ENCODE measurements around the gene TEKTIP1. TPM values are rescaled to one million over a fixed set of nuclear protein-coding genes. Genes with fewer than 3 reads are reported as not detected.

TEKTIP1 gene
- total RNA-seq, 1 donor from 2014 or later: 0.68 TPM

DNA sequence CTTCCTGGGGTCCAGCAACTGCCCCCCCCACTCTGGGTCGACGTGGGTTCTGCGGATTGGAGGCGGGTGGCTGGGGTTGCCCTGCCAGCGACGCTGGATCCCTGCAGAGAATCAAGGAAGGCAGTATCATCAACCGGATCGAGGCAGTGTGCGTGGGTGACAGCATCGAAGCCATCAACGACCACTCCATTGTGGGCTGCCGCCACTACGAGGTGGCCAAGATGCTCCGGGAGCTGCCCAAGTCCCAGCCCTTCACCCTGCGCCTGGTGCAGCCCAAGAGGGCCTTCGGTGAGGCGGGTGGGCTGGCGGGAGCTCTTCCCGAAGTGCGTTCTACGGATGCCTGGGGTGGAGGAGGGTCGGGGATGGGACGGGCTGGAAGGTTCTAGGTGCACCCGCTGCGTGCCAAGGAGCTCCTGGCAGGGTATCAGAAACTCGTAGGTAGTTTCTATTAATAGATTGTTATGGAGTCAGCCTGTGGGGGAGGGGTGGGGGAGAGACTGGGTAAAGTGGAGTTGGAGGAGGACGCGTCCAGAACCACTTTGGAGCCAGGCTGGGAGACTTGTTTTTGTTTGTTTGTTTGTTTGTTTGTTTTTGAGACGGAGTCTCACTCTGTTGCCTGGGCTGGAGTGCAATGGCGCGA lies 47.9 kb downstream of the TEKTIP1 start:
- Histone ChIP-seq H3K36me3 (ENCODE audit: insufficient read depth, low read length) (no peaks in the 10 kb centered on the region), H3K27me3 (ENCODE audit: insufficient read depth, low read length) (peaks cover 3% of the 10 kb centered on the region), H3K9me3 (ENCODE audit: insufficient read depth, low read depth, low read length) (no peaks in the 10 kb centered on the region), H3K9ac (ENCODE audit: low read length) (no peak overlapping the region), H3K27ac (ENCODE audit: low read depth, low read length) (no peak overlapping the region), H3K4me2 (ENCODE audit: low read length) (no peak overlapping the region), H3K4me3 (ENCODE audit: insufficient read depth, low read depth, low read length) (no peak overlapping the region), H4K20me1 (ENCODE audit: insufficient read depth, low read length) (no peaks in the 10 kb centered on the region), H3K79me2 (ENCODE audit: insufficient read depth, low read length) (no peaks in the 10 kb centered on the region), H3K4me1 (ENCODE audit: insufficient read depth, low read length) (peaks cover 3% of the 10 kb centered on the region), H2AFZ (ENCODE audit: low read depth, low read length) (no peak overlapping the region)
- peaks cover 3% of the 10 kb centered on the region for H3K36me3 Mint-ChIP-seq (ENCODE audit: low read depth, unreplicated experiment)
- H3K4me3 Mint-ChIP-seq (ENCODE audit: unreplicated experiment): no peak overlapping the region
- no peak overlapping the region for H3K27ac Mint-ChIP-seq (ENCODE audit: unreplicated experiment)
- no peaks in the 10 kb centered on the region for H3K9me3 Mint-ChIP-seq (ENCODE audit: unreplicated experiment)
- peaks cover 26% of the 10 kb centered on the region for H3K27me3 Mint-ChIP-seq (ENCODE audit: low read depth, unreplicated experiment)
- FAIRE-seq (no peak), DNase-seq (ENCODE audit: low read depth) (no peak)
- H3K4me1 Mint-ChIP-seq (ENCODE audit: low read depth, unreplicated experiment): no peaks in the 10 kb centered on the region
- no peak for TF ChIP-seq EZH2 (IDR thresholded peaks at IDR 0.05; ENCODE audit: insufficient read depth, low read length)
- TF ChIP-seq, protein P1, sequence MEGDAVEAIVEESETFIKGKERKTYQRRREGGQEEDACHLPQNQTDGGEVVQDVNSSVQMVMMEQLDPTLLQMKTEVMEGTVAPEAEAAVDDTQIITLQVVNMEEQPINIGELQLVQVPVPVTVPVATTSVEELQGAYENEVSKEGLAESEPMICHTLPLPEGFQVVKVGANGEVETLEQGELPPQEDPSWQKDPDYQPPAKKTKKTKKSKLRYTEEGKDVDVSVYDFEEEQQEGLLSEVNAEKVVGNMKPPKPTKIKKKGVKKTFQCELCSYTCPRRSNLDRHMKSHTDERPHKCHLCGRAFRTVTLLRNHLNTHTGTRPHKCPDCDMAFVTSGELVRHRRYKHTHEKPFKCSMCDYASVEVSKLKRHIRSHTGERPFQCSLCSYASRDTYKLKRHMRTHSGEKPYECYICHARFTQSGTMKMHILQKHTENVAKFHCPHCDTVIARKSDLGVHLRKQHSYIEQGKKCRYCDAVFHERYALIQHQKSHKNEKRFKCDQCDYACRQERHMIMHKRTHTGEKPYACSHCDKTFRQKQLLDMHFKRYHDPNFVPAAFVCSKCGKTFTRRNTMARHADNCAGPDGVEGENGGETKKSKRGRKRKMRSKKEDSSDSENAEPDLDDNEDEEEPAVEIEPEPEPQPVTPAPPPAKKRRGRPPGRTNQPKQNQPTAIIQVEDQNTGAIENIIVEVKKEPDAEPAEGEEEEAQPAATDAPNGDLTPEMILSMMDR (IDR thresholded peaks at IDR 0.05; ENCODE audit: insufficient read depth, low read depth, low read length): no peak

DNA sequence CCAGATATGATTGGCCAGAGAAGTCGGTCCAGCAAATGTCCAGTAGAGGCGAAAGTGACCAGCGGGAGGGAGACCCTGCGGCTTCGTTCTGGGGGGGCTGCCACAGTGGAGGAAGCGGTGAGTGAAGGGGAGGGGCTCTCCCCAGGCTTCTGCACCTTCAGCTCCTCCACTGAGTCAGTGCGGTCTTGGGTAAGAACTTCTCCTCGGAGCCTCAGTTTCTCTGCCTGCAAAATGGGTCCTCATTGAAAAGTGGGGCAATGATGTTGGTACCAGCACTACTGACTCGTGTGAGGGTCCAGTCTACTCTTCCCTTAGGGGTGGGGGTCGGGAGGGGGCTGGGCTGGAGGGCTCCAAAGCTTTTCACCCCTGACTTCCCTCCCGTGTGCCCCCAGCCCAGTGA lies 50.5 kb downstream of the TEKTIP1 start:
- H3K36me3 Mint-ChIP-seq (ENCODE audit: low read depth, unreplicated experiment): peaks cover 3% of the 10 kb centered on the region
- H4K20me1 ChIP-seq (ENCODE audit: insufficient read depth, low read length): no peaks in the 10 kb centered on the region
- no peaks in the 10 kb centered on the region for H3K4me1 Mint-ChIP-seq (ENCODE audit: low read depth, unreplicated experiment)
- FAIRE-seq (no peak), DNase-seq (ENCODE audit: low read depth) (no peak)
- peaks cover 3% of the 10 kb centered on the region for H3K4me1 ChIP-seq (ENCODE audit: insufficient read depth, low read length)
- H3K4me3 Mint-ChIP-seq (ENCODE audit: unreplicated experiment): no peak overlapping the region
- no peak overlapping the region for H3K27ac ChIP-seq (ENCODE audit: low read depth, low read length)
- no peak overlapping the region for H3K4me3 ChIP-seq (ENCODE audit: insufficient read depth, low read depth, low read length)
- H3K9ac ChIP-seq (ENCODE audit: low read length): no peak overlapping the region
- peaks cover 3% of the 10 kb centered on the region for H3K27me3 ChIP-seq (ENCODE audit: insufficient read depth, low read length)
- H3K27me3 Mint-ChIP-seq (ENCODE audit: low read depth, unreplicated experiment): peaks cover 35% of the 10 kb centered on the region
- H2AFZ ChIP-seq (ENCODE audit: low read depth, low read length): no peak overlapping the region
- no peaks in the 10 kb centered on the region for H3K79me2 ChIP-seq (ENCODE audit: insufficient read depth, low read length)
- H3K9me3 ChIP-seq (ENCODE audit: insufficient read depth, low read depth, low read length): no peaks in the 10 kb centered on the region
- TF ChIP-seq, protein P1 (IDR thresholded peaks at IDR 0.05; ENCODE audit: insufficient read depth, low read depth, low read length): no peak
- TF ChIP-seq EZH2 (IDR thresholded peaks at IDR 0.05; ENCODE audit: insufficient read depth, low read length): no peak
- H3K9me3 Mint-ChIP-seq (ENCODE audit: unreplicated experiment): no peaks in the 10 kb centered on the region
- no peak overlapping the region for H3K27ac Mint-ChIP-seq (ENCODE audit: unreplicated experiment)
- no peak overlapping the region for H3K4me2 ChIP-seq (ENCODE audit: low read length)
- no peaks in the 10 kb centered on the region for H3K36me3 ChIP-seq (ENCODE audit: insufficient read depth, low read length)

DNA sequence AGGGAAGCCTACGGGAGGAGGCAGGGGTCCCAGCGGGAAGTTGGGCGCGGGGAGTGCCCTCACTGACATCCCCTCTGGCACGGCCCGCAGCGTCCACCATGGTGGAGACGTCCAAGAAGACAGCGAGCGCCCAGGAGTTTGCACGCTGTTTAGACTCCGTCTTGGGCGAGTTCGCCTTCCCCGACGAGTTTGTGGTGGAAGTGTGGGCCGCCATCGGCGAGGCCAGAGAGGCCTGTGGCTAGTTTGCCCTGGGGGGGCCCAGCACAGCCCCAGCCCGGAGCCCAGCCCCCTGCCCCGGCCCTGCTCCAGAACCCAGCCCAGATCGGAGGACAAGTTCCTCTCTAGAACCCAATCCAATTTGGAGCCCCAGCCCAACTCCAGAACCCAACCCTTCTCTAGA lies 51.0 kb downstream of the TEKTIP1 start:
- H3K4me1 Mint-ChIP-seq (ENCODE audit: low read depth, unreplicated experiment): no peaks in the 10 kb centered on the region
- no peaks in the 10 kb centered on the region for H3K36me3 ChIP-seq (ENCODE audit: insufficient read depth, low read length)
- FAIRE-seq (no peak), DNase-seq (ENCODE audit: low read depth) (no peak)
- H2AFZ ChIP-seq (ENCODE audit: low read depth, low read length): no peak overlapping the region
- no peak overlapping the region for H3K27ac ChIP-seq (ENCODE audit: low read depth, low read length)
- peaks cover 3% of the 10 kb centered on the region for H3K27me3 ChIP-seq (ENCODE audit: insufficient read depth, low read length)
- H3K4me3 Mint-ChIP-seq (ENCODE audit: unreplicated experiment): no peak overlapping the region
- H3K9ac ChIP-seq (ENCODE audit: low read length): no peak overlapping the region
- H3K27me3 Mint-ChIP-seq (ENCODE audit: low read depth, unreplicated experiment): peaks cover 38% of the 10 kb centered on the region
- H3K27ac Mint-ChIP-seq (ENCODE audit: unreplicated experiment): no peak overlapping the region
- peaks cover 3% of the 10 kb centered on the region for H3K4me1 ChIP-seq (ENCODE audit: insufficient read depth, low read length)
- H3K36me3 Mint-ChIP-seq (ENCODE audit: low read depth, unreplicated experiment): peaks cover 3% of the 10 kb centered on the region
- no peaks in the 10 kb centered on the region for H4K20me1 ChIP-seq (ENCODE audit: insufficient read depth, low read length)
- H3K4me3 ChIP-seq (ENCODE audit: insufficient read depth, low read depth, low read length): no peak overlapping the region
- H3K79me2 ChIP-seq (ENCODE audit: insufficient read depth, low read length): no peaks in the 10 kb centered on the region
- H3K9me3 Mint-ChIP-seq (ENCODE audit: unreplicated experiment): no peaks in the 10 kb centered on the region
- TF ChIP-seq, protein P1 (IDR thresholded peaks at IDR 0.05; ENCODE audit: insufficient read depth, low read depth, low read length): no peak
- no peak for TF ChIP-seq EZH2 (IDR thresholded peaks at IDR 0.05; ENCODE audit: insufficient read depth, low read length)
- no peak overlapping the region for H3K4me2 ChIP-seq (ENCODE audit: low read length)
- H3K9me3 ChIP-seq (ENCODE audit: insufficient read depth, low read depth, low read length): no peaks in the 10 kb centered on the region
